HuH-7.5 (cell line): ENCODE measurements around the gene ABI3BP.

Experiments used
- DNase-seq: peaks from one replicate; pipeline ENCODE4 v3.0.0; 2011; ENCODE audit warnings: low spot score

The ABI3BP gene

DNA sequence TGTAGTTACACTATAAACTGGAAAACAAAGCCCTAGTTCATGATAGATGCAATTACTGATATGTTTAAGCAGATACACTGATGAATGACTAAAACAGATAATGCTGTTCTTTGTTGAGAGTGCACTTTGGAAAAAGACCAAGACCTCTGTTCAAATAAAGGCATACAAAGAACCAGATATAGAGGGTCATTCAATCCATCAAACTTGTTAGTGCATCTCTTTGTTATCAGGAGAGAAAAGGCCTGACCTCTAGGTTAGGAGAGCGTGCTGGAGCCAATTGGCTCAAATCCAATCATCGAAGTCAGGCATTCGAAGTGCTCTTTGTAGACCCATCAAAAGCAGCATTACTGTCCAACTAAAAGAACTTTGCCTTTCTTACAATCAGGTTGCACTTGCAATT, 159.7 kb downstream of the ABI3BP start:
- no peak for DNase-seq

DNA sequence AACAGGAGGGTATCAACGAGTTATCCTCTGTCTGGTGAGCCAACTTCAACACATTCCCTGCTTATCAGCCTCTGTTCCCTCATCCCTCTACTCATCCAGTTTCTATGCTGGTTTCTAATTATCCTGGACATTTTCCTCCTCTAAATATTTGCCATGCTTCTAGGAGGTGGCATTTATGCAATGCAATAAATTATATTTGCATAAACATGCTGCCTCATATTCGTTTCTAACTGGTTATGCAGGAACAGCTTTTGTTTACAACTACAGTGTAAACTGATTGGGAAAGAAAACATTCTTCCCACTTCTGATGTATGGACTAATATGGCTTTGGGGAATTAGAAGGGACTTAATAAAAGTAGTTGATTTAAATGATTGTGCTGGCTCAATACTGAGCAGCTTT, 161.6 kb downstream of the ABI3BP start:
- no peak for DNase-seq

DNA sequence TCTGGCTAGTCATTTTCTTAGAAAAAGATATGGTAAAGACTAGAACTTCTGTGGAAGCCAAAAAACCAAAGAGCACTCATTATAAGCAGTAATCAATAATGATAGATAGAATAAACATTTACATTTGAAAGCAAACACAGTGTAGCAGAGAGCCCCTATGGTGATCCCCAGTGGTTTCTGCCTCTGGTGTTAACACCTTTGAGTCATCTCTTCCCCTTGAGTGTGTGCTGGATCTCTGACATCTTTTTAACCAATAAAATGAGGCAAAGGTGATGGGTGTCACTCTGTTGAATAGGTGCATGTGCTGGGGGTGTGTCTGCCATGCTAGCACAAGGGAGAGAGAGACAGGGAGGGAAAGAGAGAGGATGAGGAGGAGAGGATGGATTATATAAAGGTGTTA, 162.3 kb downstream of the ABI3BP start:
- no peak for DNase-seq

DNA sequence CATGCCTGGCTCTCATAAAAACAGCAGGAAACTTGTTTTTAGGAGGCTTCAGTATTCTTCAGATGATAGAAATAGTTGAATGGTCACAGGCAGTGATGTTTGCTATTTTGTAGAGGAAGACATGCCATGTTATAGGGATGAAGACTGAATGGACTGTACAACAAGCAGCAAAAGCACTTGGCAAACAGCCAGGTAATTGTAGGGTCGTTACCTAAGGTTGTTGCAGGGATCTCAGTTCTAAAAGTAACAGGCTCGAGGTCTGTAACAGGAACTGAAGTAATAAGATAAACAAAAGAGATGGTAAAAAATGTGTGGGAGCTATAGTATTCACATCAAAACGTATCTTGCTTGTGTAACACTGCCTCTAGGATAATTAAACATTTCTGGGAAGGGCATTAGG, 167.6 kb downstream of the ABI3BP start:
- DNase-seq, result no peak

DNA sequence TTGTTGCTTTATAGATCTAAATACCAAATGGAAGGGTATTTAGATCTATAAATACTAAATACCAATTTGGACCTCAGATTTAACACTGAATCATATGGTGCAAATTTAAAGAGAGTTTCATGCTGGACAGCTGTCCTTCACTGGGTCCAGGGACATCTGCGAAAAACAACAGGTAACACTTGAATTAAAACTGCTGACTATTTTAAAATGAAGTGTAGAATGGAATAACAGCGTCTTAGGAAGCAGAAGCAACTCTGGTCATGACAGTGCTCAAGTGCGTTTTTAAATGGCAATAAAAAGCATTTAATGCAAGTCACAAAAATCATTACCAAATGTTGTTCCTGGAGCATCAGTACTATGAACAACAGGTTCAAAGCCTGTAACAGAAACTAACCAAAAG, 177.6 kb downstream of the ABI3BP start:
- DNase-seq, result no peak

DNA sequence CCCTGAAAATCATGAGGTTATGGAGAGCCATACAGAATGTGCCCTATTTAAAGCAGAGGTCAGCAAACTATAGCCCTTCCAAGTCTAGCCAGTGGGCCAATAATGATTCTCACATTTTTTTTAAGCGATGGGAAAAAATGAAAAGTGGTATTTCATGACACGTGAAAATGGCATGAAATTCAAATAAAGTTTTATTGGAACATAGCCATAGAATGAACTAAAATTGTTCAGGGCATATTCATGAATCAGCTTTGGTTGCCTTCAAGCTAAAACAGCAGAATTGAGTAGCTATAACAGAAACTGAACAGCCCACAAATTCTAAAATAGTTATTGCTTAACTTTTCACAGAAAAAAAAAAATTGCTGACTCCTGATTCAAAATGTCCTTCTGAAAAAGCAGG, 179.4 kb downstream of the ABI3BP start:
- DNase-seq, result no peak

DNA sequence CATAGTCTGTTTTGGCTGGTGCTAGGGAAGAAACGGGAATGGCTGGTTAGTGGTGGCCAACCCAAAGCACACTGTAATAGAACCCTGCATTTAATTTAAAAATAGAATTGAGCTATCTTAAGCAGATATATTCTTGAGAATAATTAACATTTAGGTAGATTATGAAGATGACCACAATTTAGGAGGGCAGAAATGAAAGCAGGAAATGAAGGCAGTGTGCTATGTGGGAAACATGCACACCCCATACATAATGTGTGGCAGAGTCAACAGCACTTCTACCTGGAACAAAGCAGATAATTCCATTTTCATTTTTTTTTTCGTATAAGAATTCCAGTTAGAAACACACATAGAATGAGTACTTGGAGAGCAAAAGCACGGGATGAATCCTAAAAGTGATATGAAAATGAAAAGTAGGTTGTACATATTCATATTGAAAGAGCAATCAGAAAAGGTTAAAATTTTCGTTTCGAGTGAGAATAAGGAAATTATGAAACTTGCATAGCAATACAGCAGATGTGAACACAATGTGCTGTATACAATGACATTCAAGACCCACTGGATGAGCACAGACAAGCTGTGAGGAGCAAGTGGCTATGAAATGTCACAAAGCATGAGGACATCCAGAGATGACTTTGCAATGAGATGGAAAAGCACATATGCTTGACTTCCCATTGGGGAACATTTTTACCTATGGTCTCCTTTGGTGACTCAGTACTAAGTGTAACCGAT, 181.3 kb downstream of the ABI3BP start:
- DNase-seq, result no peak

DNA sequence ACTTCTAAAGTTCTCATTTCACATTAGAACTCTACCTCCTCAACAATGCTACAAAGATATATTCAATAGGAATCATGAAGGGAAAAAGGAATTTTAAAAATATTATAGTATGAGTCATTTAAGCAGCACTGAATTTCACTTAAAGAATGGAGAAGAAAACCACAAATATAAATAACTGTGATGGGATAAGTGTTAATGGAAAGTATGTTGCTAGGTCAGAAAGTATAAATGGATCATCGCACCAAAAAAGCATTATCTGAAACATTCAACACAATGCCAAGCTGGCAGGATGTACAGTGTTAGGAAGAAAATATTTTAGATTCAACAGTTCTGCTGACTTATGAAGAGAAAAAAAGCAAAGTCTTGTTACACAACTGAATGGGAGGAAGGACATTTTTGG, 182.6 kb downstream of the ABI3BP start:
- DNase-seq, result no peak

DNA sequence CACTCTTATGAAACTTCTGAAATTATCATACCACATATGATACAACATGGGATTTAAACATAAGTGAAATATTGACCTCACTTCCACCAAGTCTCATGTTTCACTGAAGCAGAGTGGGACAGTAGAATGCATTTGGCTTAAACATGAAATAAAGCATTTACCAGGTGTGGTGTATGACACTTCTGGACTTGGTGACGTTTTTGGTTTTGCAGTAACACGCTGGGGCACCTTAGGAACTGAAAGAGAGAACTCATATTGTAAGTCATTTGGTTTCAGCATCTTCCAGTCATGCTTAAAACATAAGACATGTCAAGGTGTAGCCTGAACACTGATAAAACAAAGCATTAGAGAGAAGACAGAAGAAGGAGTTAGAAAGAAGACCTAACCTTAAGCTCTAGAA, 188.6 kb downstream of the ABI3BP start:
- no peak for DNase-seq

DNA sequence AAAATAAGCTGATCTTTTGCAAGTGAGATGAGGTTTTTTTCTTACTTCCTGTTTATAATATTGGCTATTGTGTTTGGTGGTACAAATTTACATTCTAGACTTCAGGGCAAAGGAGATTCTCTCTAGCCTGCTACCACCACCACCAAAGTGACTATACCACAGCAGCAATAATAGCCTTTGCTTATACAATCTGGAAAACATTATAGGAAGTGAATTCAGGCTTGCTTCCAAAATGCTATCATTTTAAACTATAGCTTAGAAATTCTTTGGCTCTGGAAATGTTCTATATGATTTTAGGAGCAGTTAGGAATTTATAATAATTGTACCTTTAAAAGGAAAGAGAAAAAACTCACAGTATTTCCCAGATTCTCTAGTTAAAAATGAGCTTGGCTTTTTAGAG, 189.5 kb downstream of the ABI3BP start:
- no peak for DNase-seq

DNA sequence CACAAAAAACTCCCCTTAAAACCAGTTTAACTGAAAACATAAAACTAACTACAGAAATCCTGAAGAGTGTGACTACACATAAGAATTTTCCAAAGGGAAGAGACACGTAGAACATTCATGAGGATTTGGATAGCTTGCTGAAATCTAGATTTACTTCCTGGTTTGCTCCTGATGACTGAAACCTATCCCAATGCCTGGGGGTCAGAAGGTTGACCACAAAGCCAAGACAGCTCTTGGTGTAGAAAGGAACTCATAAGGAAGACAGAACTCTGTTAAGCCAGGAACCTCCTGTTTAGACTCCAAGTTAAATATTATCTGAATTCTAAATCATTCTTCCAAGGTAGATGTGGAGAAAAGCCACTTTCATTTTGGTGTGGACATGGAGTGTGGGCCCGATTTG, 191.1 kb downstream of the ABI3BP start:
- DNase-seq, result no peak

DNA sequence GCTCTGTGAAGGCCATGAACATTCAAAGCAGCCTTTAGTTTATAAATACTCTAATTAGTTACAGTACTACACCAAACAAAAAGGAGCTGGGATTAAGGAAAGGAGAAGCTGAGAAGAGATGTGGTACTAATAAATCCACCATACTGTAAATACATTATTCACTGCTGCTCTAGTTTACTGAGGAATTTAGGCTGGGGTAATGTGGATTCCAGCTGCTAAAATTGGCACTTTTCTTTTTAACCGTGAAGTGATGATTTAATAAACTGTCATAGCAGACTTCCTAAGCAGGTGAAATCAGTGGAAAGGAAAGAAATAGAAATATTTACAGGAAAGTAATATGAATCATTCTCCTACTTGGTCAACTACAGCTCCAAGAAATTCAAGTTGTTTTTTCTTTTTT, 195.2 kb downstream of the ABI3BP start:
- DNase-seq, result no peak

DNA sequence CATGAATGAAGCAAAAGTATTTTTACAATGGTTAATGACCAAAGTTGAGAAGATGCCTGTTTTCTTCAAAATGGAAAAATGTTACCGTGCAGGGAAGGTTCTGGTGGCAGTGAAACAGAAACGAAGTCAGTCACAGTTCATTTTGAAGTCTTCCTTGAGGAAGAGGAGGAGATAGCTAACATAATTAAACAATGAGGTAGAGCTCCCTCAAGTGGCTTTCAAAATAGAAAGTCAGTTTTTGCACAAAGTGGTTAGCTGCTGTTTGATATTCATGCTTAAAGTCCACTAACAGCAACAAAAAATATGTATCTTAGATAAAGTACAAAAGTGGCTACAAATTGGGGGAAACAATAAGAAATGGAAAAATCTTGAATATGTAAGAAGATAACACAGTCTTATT, 196.7 kb downstream of the ABI3BP start:
- DNase-seq, result no peak

DNA sequence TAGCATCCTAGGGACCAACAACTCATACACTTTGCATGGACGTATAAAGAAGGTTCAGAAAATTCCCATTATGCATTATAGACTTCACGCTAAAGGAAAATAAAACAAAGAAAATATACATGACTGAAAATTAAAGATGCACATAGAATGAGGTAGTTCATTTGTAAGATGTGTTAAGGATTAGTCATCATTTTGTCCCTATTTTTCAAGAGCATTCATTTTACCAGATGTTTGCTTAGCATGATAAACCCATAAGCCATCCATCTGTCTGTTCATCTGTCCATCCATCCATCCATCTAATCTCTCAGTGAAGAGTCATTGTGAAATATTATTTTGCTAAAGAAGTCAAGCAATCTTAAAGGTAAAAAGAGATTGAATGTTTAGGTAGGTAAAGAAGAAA, 203.6 kb downstream of the ABI3BP start:
- no peak for DNase-seq

DNA sequence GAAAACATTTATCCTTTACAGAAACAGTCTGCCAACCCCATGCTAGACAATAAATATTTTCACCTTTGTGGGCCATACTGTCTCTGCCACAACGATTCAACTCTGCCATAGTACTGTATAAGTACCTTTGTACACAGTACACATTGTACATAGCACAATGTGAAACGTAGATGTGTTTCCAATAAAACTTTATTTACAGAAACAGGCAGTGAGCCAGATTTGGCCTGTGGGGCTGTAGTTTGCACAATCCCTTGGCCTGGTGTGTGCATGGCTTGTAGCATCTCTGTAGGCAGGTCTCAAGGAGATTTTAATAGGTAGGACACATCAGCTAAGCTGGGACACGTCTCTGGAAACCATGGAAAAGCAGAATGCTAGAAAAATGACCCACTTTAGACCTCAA, 209.6 kb downstream of the ABI3BP start:
- DNase-seq, result no peak

DNA sequence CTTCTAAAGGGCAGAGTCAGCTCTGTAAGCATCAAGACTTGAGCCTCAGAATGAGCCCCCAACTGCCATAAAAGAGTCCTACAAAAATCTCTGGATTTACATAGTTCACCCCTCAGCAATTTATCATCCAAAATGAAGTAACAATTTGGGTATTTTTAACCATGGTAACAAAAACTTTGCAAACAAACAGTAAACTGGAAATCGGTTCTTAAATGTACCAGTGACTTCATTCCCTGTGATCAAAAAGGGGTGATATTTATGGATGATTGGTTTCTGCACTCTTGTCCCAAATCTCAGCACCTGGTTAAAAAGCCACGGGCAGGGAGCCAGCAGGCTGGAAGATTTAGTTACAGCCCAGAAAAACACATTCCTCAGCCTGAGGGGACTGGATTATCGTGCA, 210.3 kb downstream of the ABI3BP start:
- DNase-seq, result no peak

DNA sequence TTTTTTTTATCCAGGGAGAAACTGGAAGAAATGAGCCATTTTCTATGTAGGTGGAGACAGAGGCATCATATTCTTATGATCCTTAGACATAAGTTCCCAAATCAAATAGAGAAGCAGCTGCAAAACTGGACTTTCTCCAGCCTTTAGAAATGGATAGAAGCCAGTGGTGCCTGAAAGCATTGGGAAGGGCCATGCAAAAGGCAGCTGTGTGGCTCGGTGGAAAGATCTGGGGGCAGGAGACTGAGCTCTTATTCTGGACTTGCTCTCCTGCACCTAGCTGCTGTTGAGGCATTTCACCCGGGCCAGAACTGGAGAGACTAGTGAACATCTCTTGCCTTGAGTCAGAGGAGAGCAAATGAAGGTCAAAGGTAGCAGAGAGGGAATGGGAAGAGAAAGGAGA, 210.9 kb downstream of the ABI3BP start:
- no peak for DNase-seq

DNA sequence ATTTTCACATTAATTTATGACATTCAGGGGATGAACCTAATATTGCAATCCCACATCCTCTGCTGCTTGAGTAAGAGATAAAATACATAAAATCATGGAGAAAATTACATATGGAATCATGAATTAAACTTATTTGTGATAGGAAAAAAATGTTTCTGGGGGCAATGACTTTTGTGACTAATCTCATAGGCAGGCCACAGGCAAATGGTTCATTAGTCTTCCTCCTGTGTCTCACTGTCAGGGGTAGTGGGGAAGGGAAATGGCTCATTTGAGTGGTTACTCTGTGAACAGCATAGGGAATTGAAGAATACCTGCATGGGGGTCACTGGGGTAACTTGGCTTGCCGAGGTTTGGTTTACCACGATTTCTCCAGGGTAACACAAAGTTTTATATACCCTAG, 211.9 kb downstream of the ABI3BP start:
- no peak for DNase-seq

DNA sequence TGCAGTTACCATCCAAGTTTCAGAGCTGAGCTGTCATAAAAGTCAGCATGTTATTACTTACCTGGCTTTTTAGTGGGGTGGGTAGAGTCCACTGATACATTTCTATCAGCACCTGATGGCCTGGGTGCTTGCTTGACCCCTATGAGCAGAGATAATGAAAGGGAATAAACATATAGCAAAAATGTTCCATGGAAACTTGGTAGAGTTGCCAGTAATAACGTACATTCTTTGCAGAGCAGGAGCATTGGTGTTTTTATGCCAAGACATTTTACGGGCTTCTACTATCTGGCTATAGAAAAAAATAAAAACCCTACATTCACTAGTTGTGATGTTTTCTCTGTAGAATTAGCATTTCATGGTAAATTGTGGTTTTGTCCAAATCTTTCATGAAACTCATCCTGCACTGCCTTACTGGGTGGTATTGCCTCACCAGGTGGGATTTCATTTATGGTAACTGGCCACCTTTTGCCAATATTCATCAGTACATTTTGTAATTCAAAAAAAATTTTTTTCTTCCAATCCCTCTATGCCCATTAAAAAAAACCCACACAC, 213.1 kb downstream of the ABI3BP start:
- no peak for DNase-seq

DNA sequence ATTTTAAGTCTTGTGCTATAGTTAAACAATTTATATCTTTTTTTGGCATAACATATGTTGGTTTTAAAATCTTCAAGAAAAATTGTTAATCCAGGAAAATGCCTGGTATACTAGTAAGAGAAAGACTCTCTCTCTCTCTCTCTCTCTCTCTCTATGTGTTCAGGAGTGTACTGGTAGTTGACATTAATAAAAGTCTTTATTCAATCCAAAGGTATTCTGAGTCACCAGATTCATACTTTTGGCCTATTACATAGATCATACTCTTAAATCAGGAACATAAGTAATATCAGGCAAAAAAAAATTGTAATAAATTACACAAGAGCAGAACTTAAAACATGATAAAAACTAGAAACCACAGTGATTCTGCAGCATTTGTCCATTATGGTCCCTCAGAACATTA, 213.7 kb downstream of the ABI3BP start:
- DNase-seq, result no peak

DNA sequence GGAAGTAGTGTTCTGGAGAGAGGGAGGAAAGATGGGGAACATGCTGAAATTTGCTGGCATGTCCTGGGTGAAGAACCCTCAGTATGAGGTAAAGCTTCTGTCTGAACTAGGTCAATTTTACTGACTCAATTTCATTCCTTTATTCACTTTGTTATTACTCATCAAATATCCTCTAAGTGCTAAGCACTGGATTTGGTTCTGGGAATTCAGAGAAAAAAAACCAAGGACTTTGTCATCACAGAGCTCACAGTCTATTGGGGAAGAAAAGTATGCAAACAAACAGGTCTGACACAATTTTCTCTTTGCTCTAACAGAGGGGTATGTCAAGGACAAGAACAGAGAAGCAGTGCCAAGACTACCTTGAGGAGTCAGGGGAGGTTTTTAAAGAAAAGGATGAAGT, 215.9 kb downstream of the ABI3BP start:
- DNase-seq, result no peak

DNA sequence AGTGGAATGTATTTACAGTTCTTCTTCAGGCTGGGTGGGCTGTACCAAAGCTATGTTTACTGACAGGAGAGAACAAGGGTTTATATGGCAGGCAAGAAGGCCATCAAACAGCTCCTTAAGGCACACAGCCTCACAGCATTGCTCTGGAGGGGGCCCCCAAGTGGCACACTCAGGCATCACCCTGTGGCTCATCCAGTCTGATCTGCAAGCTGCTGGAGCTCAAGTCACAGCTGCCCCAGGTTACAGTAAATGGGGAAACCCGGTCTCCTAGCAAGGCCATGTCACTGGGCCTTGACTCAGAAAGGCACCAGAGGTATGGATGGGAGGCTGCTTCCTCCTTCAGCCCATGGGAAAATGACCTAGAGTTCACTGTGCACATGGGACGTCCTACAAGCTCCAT, 216.5 kb downstream of the ABI3BP start:
- DNase-seq, result no peak

DNA sequence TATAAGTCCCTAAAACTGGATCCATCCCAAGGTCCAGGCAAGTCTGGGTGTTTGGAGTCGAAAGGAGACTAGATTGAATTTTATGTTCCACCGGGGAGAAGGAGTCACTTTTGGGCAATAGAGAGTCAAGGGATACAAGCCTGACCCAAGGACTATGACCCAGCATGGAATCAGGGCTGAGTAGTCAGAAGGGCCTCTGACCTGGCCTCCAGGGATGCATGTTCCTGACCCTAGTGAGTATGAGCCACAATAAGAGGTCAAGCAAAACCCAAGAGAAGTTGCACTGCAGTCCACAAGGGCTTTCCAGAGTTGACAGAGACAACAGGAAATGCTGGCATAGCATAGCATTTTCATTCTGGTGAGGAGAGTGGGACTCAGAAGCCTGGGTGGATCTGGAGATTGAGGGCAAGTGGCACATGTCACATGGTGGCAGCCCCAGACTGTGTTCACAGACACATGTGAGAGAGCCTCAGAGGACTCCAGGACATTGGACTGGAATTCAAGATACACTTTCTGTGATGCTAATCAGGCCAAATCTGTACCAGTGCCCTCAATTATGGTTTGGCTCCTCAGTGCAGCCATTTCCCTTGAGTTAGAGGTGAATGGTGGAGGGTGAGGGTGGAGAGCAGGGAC, 217.0 kb downstream of the ABI3BP start:
- DNase-seq, result no peak

DNA sequence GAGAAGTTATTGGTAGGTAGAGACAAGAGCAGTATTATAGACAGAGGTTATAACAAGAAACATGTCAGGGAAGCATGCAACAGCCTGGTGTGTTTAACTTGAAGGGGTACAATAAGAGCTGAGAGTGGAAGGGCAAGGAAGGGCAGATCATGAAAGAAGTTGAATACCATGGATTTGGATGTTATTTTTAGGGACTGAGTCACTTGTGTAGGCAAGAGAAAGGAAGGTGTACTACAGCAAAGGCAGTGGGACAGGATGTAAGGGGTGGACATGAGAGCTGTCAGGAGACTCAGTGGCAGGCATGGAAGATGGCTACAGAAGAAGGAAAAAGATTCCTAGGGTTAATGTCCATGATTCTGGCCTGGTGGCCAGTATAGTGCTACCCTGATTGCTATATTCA, 217.6 kb downstream of the ABI3BP start:
- DNase-seq, result no peak
